K562 treated with DMSO at 1 percent for 12 hours (cell line): ENCODE results near the gene SPANXN5. TPM values are rescaled to one million over a fixed set of nuclear protein-coding genes. Genes with fewer than 3 reads are reported as not detected.

Experiments used
- total RNA-seq: library from RNA; unstranded; fragments of 300-600 nt; gene quantifications from 2 replicates; pipeline ENCODE4 v1.2.3, GENCODE V29; 2022; ENCODE audit not compliant: insufficient read depth

SPANXN5 gene
- total RNA-seq: not detected in 2 replicates

DNA sequence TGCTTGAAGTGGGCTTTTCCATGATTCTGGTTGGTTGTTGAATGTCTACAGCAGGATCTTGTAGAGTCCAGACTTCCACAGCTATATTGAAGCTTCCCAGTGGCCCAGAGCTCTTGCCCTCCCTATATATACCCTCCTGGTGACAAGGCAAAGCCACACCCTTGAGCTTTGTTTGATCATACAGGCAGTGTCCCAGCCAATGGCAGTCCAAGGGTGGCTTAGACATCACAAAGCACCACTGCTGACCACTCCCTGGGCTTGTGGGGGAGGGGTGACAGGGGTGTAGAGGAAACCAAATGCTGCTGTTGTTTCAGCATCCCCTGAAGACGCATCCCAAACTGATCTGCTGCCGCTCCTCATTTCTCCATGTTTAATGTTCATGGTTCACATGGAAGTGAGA lies at the start of gene SPANXN5:
Gene SPANXN5 (minus strand): TSS at position 101 of the 400 bp plus-strand sequence. CDS start 79 bp downstream, at position 22.

GRCh38 chrX:52811065-52811625 lies 13.9 kb upstream of the SPANXN5 start, which contains the start of gene XAGE5:
TSS of gene XAGE5 (plus strand) at chrX:52811287. CDS start at chrX:52812567, 1,280 bp downstream.

DNA sequence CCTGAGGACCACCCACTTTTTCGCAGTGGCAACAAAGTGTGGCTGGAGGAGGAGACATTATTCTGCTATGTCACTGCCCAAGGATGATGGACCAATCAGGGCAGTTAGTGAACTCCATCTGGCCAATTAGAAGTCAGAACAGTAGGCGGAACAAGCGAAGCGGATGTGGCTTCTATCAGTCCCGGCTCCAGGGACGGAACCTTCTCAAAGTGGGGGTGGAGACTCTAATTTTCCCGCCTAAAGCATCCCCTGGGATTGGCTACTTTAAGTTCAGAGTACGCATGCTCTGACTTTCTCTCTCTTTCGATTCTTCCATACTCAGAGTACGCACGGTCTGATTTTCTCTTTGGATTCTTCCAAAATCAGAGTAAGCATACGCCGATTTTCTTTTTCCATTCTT lies 46.3 kb downstream of the SPANXN5 start, which contains the start of gene SSX2B:
Gene SSX2B (plus strand): TSS at position 301 of the 400 bp plus-strand sequence. CDS start 1,429 bp downstream, outside the sequence.

Other genes with a start within 250 kb of the SPANXN5 start
- gene SSX7, start 142.5 kb downstream of the SPANXN5 start, total RNA-seq: not detected in 2 replicates
- gene SSX2, start 90.2 kb downstream of the SPANXN5 start, total RNA-seq: 68.8 and 81.3 TPM in 2 replicates
- gene SSX2B, start 46.2 kb downstream of the SPANXN5 start, total RNA-seq: 88.1 TPM in 1 of 2 replicates, not detected in the other
- not detected in 2 replicates for gene XAGE5, start 13.9 kb upstream of the SPANXN5 start, total RNA-seq
- gene XAGE3, start 70.7 kb upstream of the SPANXN5 start, total RNA-seq: not detected in 2 replicates
- 8.4 and 9.2 TPM in 2 replicates for gene FAM156B, start 99.9 kb upstream of the SPANXN5 start, total RNA-seq
- 2.9 and 7.0 TPM in 2 replicates for gene FAM156A, start 161.1 kb upstream of the SPANXN5 start, total RNA-seq